ENCODE data around the gene C1orf56. TPM values are rescaled to one million over a fixed set of nuclear protein-coding genes. Genes with fewer than 3 reads are reported as not detected.

Gene C1orf56
- total and polyA plus RNA-seq, 2 of the 13 experiments (the other 11 are each of a cell fraction or from before 2014, with no cell fraction given), result 1.5 to 3.2 TPM

- TF ChIP-seq ZBTB4 (CRISPR knock-in tag; IDR thresholded peaks at IDR 0.05; ENCODE audit: borderline replicate concordance) (0 out of 2 replicates have a peak, but pooled peaks have one; percentile 1), CREB3 (CRISPR knock-in tag; IDR thresholded peaks at IDR 0.05) (peak; percentile 76; the same call in 1 of the 2 replicates), ZFP36 (IDR thresholded peaks at IDR 0.05; ENCODE audit: borderline replicate concordance, low read depth, low read length, partially characterized antibody) (no peak), ZNF704 (CRISPR knock-in tag; IDR thresholded peaks at IDR 0.05; ENCODE audit: borderline replicate concordance) (no peak), ZNF414 (CRISPR knock-in tag; IDR thresholded peaks at IDR 0.05) (peak; percentile 30; the same call in 1 of the 2 replicates), ZFP90 (CRISPR knock-in tag; IDR thresholded peaks at IDR 0.05; ENCODE audit: borderline replicate concordance) (peak; percentile 40; the same call in 1 of the 2 replicates), ZNF883 (CRISPR knock-in tag; IDR thresholded peaks at IDR 0.05; ENCODE audit: not compliant biosample characterization) (peak; percentile 30), ZNF710 (CRISPR knock-in tag; IDR thresholded peaks at IDR 0.05; ENCODE audit: borderline replicate concordance) (peak; percentile 68; the same call in 1 of the 2 replicates), ZNF136 (CRISPR knock-in tag; IDR thresholded peaks at IDR 0.05; ENCODE audit: low read depth) (peak; percentile 77; the same call in 1 of the 2 replicates), ZNF746 (CRISPR knock-in tag; IDR thresholded peaks at IDR 0.05) (0 out of 2 replicates have a peak, but pooled peaks have one; percentile 28), PATZ1 (CRISPR knock-in tag; IDR thresholded peaks at IDR 0.05) (0 out of 2 replicates have a peak, but pooled peaks have one; percentile 30), KLF15 (CRISPR knock-in tag; IDR thresholded peaks at IDR 0.05; ENCODE audit: borderline replicate concordance) (0 out of 2 replicates have a peak, but pooled peaks have one; percentile 70), E2F1 (CRISPR knock-in tag; IDR thresholded peaks at IDR 0.05) (0 out of 2 replicates have a peak, but pooled peaks have one; percentile 21), POLR2G (IDR thresholded peaks at IDR 0.05; ENCODE audit: low read depth, low read length) (peak; percentile 19; the same call in 1 of the 2 replicates)
Measured at GRCh38 chr1:151047925-151048644, 534 bp downstream of the C1orf56 start (continued).
